A673 (cell line): Measurements from ENCODE around the gene EYS. TPM values are rescaled to one million over a fixed set of nuclear protein-coding genes. Genes with fewer than 3 reads are reported as not detected.
"Not testable (repeated sequence)": the region's sequence is repeated elsewhere in the genome, so short reads cannot be mapped to it uniquely, and the experiment has no call there.

Experiments
- BruUV-seq: library from RNA; stranded (reverse); fragments of 400-500 nt; replicated peaks from 2 replicates; lab custom pipeline; 2021; lab: Mats Ljungman, UMichigan
- CTCF ChIA-PET: fragments of 300-600 bp; sonication (Branson Sonifier 250); formaldehyde crosslinking; loops from one replicate; lab custom pipeline; 2022; ENCODE audit warnings: antibody characterized with exemption; lab: Charles Lee
- POLR2A ChIA-PET: fragments of 300-600 bp; sonication (Branson Sonifier 250); formaldehyde crosslinking; loops from one replicate; lab custom pipeline; 2022; ENCODE audit warnings: antibody characterized with exemption; ENCODE audit not compliant: low non-redundant PET; lab: Charles Lee
- DNase-seq: peaks from one replicate; pipeline ENCODE4 v3.0.0-alpha.2; 2015; ENCODE audit warnings: low spot score
- H3K27ac ChIP-seq: fragments of 200-600 bp; sonication (generic); 2 replicates; pipeline ENCODE4 v1.5.1; 2016; ENCODE audit warnings: mixed run types, low read depth, mild to moderate bottlenecking, mixed read lengths, antibody characterized with exemption, low read length; ENCODE audit not compliant: poor library complexity, severe bottlenecking
- H3K27me3 ChIP-seq: fragments of 200-600 bp; sonication (generic); replicated peaks from 2 replicates; pipeline ENCODE4 v1.6.1; 2017; ENCODE audit warnings: mixed run types, low read depth, mild to moderate bottlenecking, mixed read lengths, antibody characterized with exemption, low read length; ENCODE audit not compliant: insufficient read depth, poor library complexity
- H3K36me3 ChIP-seq: fragments of 200-600 bp; sonication (generic); 2 replicates; pipeline ENCODE4 v1.6.1; 2016; ENCODE audit warnings: mixed run types, mild to moderate bottlenecking, mixed read lengths, antibody characterized with exemption, low read length; ENCODE audit not compliant: insufficient read depth, poor library complexity, severe bottlenecking
- H3K4me1 ChIP-seq: fragments of 200-600 bp; sonication (generic); 2 replicates; pipeline ENCODE4 v1.6.1; 2017; ENCODE audit warnings: mixed run types, mild to moderate bottlenecking, mixed read lengths, antibody characterized with exemption, low read length; ENCODE audit not compliant: insufficient read depth, poor library complexity, severe bottlenecking
- H3K4me3 ChIP-seq: fragments of 200-600 bp; sonication (generic); 2 replicates; pipeline ENCODE4 v1.5.1; 2016; ENCODE audit warnings: low read depth, mixed run types, mild to moderate bottlenecking, mixed read lengths, low read length; ENCODE audit not compliant: poor library complexity, severe bottlenecking
- H3K9me3 ChIP-seq: fragments of 200-600 bp; sonication (generic); 2 replicates; pipeline ENCODE4 v1.6.1; 2016; ENCODE audit warnings: mixed run types, low read depth, mild to moderate bottlenecking, mixed read lengths, antibody characterized with exemption, low read length; ENCODE audit not compliant: poor library complexity, severe bottlenecking
- EZH2 ChIP-seq: fragments of 200-600 bp; sonication (generic); IDR thresholded peaks from 2 replicates; pipeline ENCODE4 v1.6.1; 2017; ENCODE audit warnings: borderline replicate concordance, low read depth, mild to moderate bottlenecking, mixed read lengths, antibody characterized with exemption, low read length; ENCODE audit not compliant: poor library complexity, severe bottlenecking
- intact Hi-C: fragments of 100-400 bp; cut with micrococcal nuclease; formaldehyde crosslinking; loops from one replicate; pipeline ENCODE4 v1.10.0; 2022; ENCODE audit not compliant: unreplicated experiment
- total RNA-seq: library from RNA; stranded (reverse); gene quantifications from 2 replicates; pipeline ENCODE4 v1.2.3, GENCODE V29; 2021
- TF ChIP-seq, protein P1 (sequence below): fragments of 300-800, 200-600 bp; sonication (generic); conservative IDR thresholded peaks from 2 replicates; pipeline ENCODE4 v1.5.1; 2017; ENCODE audit warnings: low read depth, mild to moderate bottlenecking, antibody characterized with exemption, low read length, moderate library complexity, mixed read lengths

EYS gene
- total RNA-seq, 1 experiment from 2014 or later, result 0.47 TPM

DNA sequence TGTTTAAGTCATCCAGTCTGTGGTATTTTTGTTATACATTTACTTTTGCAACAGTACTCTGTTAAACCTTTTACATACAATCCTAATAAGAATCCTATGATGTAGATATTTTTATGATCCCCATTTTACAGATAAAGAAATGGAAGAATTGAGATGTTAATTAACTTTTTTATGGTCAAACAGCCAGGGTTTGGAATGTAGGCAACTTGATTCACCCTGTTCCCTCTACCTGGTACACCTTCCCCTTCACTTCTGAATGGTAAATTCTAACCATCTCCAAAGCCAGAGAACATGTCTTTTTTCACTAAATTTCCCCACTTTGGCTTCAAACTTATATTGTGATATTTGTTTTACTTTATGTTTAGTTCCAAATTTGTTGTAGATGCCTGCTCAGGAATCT is 1771.3 kb downstream of the EYS start:
- no TSS peak for BruUV-seq

DNA sequence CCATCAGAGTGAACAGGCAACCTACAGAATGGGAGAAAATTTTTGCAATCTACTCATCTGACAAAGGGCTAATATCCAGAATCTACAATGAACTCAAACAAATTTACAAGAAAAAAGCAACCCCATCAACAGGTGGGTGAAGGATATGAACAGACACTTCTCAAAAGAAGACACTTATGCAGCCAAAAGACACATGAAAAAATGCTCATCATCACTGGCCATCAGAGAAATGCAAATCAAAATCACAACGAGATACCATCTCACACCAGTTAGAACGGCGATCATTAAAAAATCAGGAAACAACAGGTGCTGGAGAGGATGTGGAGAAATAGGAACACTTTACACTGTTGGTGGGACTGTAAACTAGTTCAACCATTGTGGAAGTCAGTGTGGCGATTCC is 1773.1 kb downstream of the EYS start:
- not testable (repeated sequence) for BruUV-seq, H3K27ac ChIP-seq

More for the DNA sequence above, 1771.3 kb downstream of the EYS start:
- Histone ChIP-seq H3K9me3 (no peaks in the 10 kb centered on the region), H3K4me1 (no peaks in the 10 kb centered on the region), H3K27ac (no peak overlapping the region), H3K4me3 (no peak overlapping the region), H3K27me3 (no peaks in the 10 kb centered on the region), H3K36me3 (no peaks in the 10 kb centered on the region)
- no peak for DNase-seq
- ChIA-PET CTCF (no interaction called here), POLR2A (no interaction called here)
- intact Hi-C loops, result no loop called here
- TF ChIP-seq EZH2, result no peak
- TF ChIP-seq, protein P1, sequence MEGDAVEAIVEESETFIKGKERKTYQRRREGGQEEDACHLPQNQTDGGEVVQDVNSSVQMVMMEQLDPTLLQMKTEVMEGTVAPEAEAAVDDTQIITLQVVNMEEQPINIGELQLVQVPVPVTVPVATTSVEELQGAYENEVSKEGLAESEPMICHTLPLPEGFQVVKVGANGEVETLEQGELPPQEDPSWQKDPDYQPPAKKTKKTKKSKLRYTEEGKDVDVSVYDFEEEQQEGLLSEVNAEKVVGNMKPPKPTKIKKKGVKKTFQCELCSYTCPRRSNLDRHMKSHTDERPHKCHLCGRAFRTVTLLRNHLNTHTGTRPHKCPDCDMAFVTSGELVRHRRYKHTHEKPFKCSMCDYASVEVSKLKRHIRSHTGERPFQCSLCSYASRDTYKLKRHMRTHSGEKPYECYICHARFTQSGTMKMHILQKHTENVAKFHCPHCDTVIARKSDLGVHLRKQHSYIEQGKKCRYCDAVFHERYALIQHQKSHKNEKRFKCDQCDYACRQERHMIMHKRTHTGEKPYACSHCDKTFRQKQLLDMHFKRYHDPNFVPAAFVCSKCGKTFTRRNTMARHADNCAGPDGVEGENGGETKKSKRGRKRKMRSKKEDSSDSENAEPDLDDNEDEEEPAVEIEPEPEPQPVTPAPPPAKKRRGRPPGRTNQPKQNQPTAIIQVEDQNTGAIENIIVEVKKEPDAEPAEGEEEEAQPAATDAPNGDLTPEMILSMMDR, result no peak

DNA sequence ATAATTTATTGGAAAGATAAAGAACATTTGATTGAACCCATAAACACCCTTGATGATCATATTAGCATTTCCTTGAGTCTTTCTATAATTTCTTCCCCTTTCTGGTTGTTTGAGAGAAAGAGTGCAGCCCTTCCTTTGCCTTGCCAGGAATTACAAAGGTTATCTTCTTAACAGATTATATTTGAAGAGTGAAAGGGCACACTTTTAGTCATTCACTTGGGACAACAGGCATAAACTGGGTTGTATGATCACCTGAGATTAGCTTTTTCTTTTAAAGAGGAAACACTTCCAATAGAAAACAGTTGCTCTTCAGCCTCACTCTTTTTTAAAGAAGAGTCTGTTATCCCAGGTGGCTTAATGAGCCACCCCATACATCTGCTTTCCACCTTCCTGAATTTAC is 1776.2 kb downstream of the EYS start:
- no peak for TF ChIP-seq EZH2
- TF ChIP-seq, protein P1, result no peak
- Histone ChIP-seq H3K4me1 (peaks cover 12% of the 10 kb centered on the region), H3K9me3 (no peaks in the 10 kb centered on the region), H3K27ac (no peak overlapping the region), H3K27me3 (no peaks in the 10 kb centered on the region), H3K4me3 (no peak overlapping the region), H3K36me3 (no peaks in the 10 kb centered on the region)
- DNase-seq, result no peak
- intact Hi-C loops, result no loop called here
- no TSS peak for BruUV-seq
- ChIA-PET POLR2A (no interaction called here), CTCF (no interaction called here)

More for the DNA sequence above, 1773.1 kb downstream of the EYS start:
- H3K36me3 ChIP-seq, H3K4me3 ChIP-seq, H3K27me3 ChIP-seq, H3K4me1 ChIP-seq, DNase-seq, CTCF ChIA-PET, H3K9me3 ChIP-seq, POLR2A ChIA-PET, intact Hi-C loops: not testable (repeated sequence)

DNA sequence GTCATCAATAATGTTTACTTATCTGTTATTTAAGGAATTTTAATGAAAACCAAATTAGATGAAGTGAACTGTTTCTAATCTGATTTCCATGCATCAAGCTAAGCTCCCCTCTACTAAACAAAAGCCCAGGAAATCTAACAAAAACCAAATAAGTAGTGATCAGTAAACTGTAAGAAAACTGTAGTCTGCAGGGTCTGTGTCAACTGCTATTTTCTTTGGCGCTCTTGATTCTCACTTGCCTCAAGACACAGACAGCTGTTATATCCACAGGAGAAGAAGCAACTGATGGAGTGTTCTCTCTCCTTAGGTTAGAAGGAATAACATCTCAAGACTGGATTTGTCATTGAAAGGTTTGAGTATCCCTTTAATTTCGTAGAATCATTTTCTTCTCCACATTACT is 1777.9 kb downstream of the EYS start:
- CTCF ChIA-PET, result interaction anchor here (0.6 kb wide), 1 partner anchor 571 kb away, joined by 3 read pairs; no protein-coding TSS in a partner anchor
- intact Hi-C loops, result no loop called here
- no peak for TF ChIP-seq EZH2

More for the DNA sequence above, 1777.9 kb downstream of the EYS start:
- Histone ChIP-seq H3K9me3 (no peaks in the 10 kb centered on the region), H3K27me3 (no peaks in the 10 kb centered on the region), H3K27ac (no peak overlapping the region), H3K36me3 (no peaks in the 10 kb centered on the region), H3K4me1 (peaks cover 12% of the 10 kb centered on the region), H3K4me3 (no peak overlapping the region)
- DNase-seq, result no peak
- no TSS peak for BruUV-seq
- POLR2A ChIA-PET, result no interaction called here
